Activated T-cell treated with anti-CD3 and anti-CD28 coated beads, Interleukin-2, amount 50 U/mL, for 24 hours (primary cell): ENCODE measurements around the gene OPA1.

Source experiments
- DNase-seq: peaks from one replicate; pipeline ENCODE4 v3.0.0-alpha.2; 2020
- H3K27ac Mint-ChIP-seq: 2 replicates; pipeline ENCODE4 v1.8.0; 2020; ENCODE audit warnings: mild to moderate bottlenecking, mixed read lengths
- H3K27me3 Mint-ChIP-seq: 2 replicates; pipeline ENCODE4 v1.8.0; 2020; ENCODE audit warnings: mixed read lengths
- H3K36me3 Mint-ChIP-seq: 2 replicates; pipeline ENCODE4 v1.8.0; 2020; ENCODE audit warnings: low read depth, mixed read lengths
- H3K4me1 Mint-ChIP-seq: 2 replicates; pipeline ENCODE4 v1.8.0; 2020; ENCODE audit warnings: low read depth, mixed read lengths
- H3K4me3 Mint-ChIP-seq: 2 replicates; pipeline ENCODE4 v1.8.0; 2020; ENCODE audit warnings: mild to moderate bottlenecking, moderate library complexity, mixed read lengths
- H3K9me3 Mint-ChIP-seq: 2 replicates; pipeline ENCODE4 v1.8.0; 2020; ENCODE audit warnings: mixed read lengths

Gene OPA1

DNA sequence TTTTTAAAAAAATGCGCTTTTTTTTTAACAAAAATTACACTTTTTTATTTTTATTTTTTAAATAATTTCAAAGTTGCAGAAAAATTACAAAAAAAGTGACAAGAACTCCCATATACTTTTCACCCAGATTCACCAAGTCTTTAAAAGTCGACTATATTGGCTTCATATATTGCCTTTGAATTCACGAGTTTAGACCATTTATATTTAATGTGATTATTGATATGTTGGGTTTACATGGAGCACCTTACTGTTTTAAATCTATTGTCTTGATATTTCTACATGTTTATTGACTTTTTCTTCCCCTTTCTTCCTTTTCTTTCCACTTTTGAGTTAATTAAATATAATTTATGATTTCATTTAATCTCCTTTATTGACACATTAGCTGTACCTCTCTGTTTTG lies 127.2 kb downstream of the OPA1 start:
- H3K9me3 Mint-ChIP-seq: peaks cover 4% of the 10 kb centered on the region
- H3K27ac Mint-ChIP-seq: no peak overlapping the region
- no peak for DNase-seq
- H3K4me1 Mint-ChIP-seq: peaks cover 6% of the 10 kb centered on the region
- H3K36me3 Mint-ChIP-seq: peaks cover 6% of the 10 kb centered on the region
- H3K4me3 Mint-ChIP-seq: no peak overlapping the region
- peaks cover 2% of the 10 kb centered on the region for H3K27me3 Mint-ChIP-seq

DNA sequence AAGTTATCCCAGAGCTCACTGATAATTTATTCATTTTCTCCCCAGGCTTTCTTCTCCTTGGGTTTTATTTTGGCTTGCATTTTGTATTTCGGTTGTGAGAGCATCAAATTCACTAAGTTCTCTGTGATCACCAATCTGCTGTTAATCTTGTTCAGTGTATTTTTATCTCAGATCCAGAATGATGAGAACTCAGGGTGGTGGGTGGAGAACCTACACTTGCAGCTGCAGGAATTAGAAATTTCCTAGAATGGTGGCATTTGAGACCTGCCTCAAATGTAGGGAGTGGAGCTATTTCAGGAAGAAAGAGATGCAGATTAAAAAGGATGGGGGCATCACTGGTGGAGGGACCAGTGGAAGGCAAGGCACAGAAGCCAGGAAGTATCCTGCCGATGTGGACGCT lies 129.6 kb downstream of the OPA1 start:
- DNase-seq: no peak
- no peak overlapping the region for H3K27ac Mint-ChIP-seq
- H3K4me3 Mint-ChIP-seq: no peak overlapping the region
- H3K4me1 Mint-ChIP-seq: no peaks in the 10 kb centered on the region
- peaks cover 2% of the 10 kb centered on the region for H3K27me3 Mint-ChIP-seq
- H3K36me3 Mint-ChIP-seq: no peaks in the 10 kb centered on the region
- no peaks in the 10 kb centered on the region for H3K9me3 Mint-ChIP-seq

DNA sequence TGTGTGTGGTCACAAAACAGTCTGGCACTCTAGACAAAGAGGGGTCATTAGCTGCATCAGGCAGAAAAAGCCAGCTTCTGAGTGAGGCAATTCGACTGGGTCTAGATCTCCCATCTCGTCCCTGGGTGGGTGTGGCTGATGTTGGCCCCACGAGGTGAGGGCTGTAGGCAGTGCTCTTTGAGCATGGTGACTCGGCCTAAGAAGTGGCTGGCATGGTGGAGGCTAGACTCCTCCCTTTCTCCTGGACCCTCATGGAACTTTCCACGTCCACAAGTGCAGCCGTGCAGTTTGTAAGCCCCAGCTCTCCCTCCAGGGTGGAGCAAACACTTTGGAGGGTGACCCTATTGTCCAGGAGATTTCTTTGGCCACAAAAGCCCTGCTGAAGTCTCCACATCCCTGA lies 134.1 kb downstream of the OPA1 start:
- no peaks in the 10 kb centered on the region for H3K27me3 Mint-ChIP-seq

DNA sequence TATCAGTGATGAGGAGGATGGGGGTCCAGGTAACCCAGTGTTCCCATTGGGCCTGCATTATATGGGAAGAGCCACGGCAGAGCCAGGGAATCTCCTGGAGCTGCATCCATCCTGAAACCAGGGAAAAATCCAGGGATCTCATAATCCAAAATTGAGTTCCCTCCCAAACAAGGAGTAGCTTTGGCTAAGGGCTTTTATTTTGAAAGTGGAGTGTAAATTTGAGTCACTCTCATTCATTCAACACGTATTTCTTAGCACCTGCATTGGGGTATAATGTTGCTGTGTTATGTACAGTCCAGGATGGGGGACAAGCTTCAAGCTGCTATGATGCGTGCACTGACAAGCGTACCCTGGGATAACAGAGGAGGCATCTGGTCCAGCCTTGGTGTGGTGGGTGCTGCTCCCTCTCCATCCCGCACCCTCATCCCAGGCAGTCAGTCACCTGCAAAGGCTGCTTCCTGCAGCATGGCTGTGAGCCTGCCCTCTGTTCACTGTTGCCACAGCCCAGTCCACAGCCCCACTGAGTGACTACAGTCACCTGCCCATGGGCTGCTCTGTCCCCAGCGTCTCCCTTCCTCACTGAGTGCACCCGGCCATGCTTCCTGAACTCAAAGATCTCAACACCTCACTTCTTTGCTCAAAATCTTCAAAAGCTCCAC lies 135.6 kb downstream of the OPA1 start:
- Mint-ChIP-seq H3K27ac (no peak overlapping the region), H3K4me3 (no peak overlapping the region), H3K27me3 (no peaks in the 10 kb centered on the region), H3K36me3 (no peaks in the 10 kb centered on the region), H3K4me1 (no peaks in the 10 kb centered on the region), H3K9me3 (no peaks in the 10 kb centered on the region)
- no peak for DNase-seq

More for the DNA sequence above, 134.1 kb downstream of the OPA1 start:
- Mint-ChIP-seq H3K4me3 (no peak overlapping the region), H3K27ac (no peak overlapping the region), H3K4me1 (no peaks in the 10 kb centered on the region), H3K36me3 (no peaks in the 10 kb centered on the region), H3K9me3 (no peaks in the 10 kb centered on the region)
- no peak for DNase-seq

DNA sequence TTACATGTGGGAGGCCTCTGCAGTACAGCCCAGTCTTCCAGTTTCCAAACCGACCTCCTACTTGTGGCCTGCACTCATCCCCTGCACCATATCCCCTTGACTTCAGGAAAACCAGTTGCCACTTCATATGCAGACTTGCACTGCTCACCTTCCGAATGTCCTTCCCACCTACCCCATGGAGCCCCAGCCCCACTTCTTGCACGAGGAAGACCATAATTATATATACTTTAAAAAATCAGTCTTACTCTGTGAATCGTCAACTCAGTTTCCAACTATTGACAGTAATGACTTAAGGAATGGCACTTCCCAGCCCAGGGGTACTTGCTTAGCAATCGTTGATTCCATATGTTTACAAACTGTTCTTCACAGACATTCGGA lies 136.1 kb downstream of the OPA1 start:
- H3K27ac Mint-ChIP-seq: no peak overlapping the region
- H3K4me1 Mint-ChIP-seq: no peaks in the 10 kb centered on the region
- H3K27me3 Mint-ChIP-seq: no peaks in the 10 kb centered on the region
- H3K9me3 Mint-ChIP-seq: no peaks in the 10 kb centered on the region
- no peaks in the 10 kb centered on the region for H3K36me3 Mint-ChIP-seq
- H3K4me3 Mint-ChIP-seq: no peak overlapping the region
- DNase-seq: no peak

DNA sequence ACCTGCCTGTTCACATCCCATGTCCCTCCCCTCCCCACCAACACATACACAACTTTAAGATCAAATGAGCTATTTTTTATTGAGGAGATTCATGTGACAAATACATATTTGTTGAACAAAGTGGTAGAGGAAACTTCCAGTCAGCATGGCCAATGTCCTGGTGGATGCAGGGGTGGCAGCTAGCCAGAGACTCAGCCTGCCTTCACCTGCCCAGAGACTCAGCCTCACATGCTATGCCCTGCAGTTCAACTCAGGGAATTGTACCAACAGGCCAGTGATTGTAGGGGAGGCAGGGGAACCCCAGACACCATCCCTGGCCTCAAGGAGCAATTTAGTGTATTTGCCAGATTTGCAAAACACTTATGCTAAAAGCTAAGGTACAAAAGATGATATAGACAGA lies 136.6 kb downstream of the OPA1 start:
- no peak for DNase-seq
- no peaks in the 10 kb centered on the region for H3K36me3 Mint-ChIP-seq
- no peak overlapping the region for H3K4me3 Mint-ChIP-seq
- no peaks in the 10 kb centered on the region for H3K4me1 Mint-ChIP-seq
- no peaks in the 10 kb centered on the region for H3K9me3 Mint-ChIP-seq
- no peaks in the 10 kb centered on the region for H3K27me3 Mint-ChIP-seq
- H3K27ac Mint-ChIP-seq: no peak overlapping the region

DNA sequence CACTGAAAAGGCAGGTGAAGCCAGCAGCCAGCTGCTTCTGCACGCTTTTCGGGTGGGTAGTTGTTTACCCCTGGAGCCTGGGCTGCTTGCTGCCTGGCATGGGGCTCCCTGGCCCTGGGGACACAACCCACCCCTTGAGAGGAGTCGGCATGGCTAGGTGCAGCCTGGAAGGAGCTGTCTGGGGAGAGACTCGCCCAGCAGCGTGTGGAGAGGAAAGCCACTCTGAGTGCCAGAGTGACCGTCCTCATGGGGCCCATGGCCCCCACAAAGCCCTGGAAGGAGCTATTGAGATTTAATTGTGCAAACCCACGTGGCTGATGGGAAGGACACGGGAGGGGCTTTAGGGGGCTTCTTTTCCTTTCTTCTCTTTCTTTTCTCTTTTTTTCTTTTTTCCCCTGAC lies 137.5 kb downstream of the OPA1 start:
- Mint-ChIP-seq H3K4me1 (no peaks in the 10 kb centered on the region), H3K36me3 (no peaks in the 10 kb centered on the region), H3K4me3 (no peak overlapping the region), H3K9me3 (no peaks in the 10 kb centered on the region), H3K27ac (no peak overlapping the region), H3K27me3 (no peaks in the 10 kb centered on the region)
- no peak for DNase-seq

DNA sequence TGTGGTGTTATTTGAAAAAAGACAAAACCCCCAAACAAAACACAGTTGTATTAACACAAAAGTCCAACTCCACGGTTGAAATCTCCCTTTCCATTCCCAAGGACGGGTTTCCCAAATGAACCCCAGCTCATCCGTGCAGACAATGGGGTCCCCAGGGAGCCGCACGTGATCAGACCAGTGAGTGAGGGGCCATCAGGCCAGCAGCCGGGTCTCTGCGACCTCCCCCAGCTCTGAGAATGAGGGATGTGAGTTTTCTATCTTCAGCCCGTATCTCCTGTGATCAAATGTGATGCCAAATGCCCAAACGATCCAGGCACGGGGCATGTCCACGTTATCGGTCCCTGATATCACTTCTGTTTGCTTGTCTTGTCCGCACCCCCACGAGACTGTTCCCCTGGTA lies 138.0 kb downstream of the OPA1 start:
- no peak overlapping the region for H3K27ac Mint-ChIP-seq
- H3K4me1 Mint-ChIP-seq: no peaks in the 10 kb centered on the region
- H3K4me3 Mint-ChIP-seq: no peak overlapping the region
- H3K27me3 Mint-ChIP-seq: no peaks in the 10 kb centered on the region
- H3K9me3 Mint-ChIP-seq: no peaks in the 10 kb centered on the region
- H3K36me3 Mint-ChIP-seq: no peaks in the 10 kb centered on the region
- DNase-seq: no peak

DNA sequence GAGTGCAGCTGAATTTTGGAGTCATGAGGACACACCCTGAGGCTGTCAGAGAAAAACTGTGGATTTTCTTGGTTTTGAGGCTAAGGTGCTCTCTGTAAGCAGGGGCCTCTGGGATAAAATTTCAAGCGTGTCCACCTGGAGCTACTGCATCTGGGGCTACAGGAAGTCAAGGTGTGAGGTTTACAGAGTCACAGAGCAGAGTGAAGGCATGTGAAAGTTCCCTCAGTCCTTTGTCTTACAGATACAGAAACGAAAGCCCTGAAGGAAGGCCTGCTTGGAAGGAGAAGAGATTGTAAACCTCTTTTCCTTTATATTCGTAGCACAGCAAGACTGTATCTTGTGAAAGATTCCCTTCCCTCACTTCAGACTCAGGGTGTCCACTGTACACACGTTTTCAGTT lies 138.6 kb downstream of the OPA1 start:
- Mint-ChIP-seq H3K4me1 (no peaks in the 10 kb centered on the region), H3K27me3 (no peaks in the 10 kb centered on the region), H3K36me3 (no peaks in the 10 kb centered on the region), H3K4me3 (no peak overlapping the region), H3K9me3 (no peaks in the 10 kb centered on the region), H3K27ac (no peak overlapping the region)
- DNase-seq: no peak

DNA sequence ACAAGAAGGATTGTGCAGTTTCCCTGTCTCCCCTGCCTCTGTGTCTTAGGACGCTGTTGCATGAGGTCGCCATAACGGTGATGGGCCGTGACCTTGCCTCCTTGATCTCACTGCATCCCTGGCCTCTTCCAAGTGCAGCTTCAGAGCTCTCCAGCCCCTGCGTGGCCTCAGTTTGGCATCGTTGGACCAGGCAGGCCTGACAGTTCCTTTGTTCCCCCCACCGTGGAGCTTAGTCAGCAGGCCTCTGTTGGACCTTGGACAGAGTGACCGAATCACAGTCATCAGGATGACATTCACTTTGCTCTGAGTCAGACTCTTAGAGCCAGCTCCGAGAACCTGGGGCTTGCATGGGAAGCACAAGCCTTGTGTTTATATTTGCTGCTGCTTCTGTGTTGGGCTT lies 139.4 kb downstream of the OPA1 start:
- Mint-ChIP-seq H3K27ac (no peak overlapping the region), H3K27me3 (no peaks in the 10 kb centered on the region), H3K9me3 (no peaks in the 10 kb centered on the region), H3K36me3 (no peaks in the 10 kb centered on the region), H3K4me3 (no peak overlapping the region), H3K4me1 (no peaks in the 10 kb centered on the region)
- DNase-seq: no peak

DNA sequence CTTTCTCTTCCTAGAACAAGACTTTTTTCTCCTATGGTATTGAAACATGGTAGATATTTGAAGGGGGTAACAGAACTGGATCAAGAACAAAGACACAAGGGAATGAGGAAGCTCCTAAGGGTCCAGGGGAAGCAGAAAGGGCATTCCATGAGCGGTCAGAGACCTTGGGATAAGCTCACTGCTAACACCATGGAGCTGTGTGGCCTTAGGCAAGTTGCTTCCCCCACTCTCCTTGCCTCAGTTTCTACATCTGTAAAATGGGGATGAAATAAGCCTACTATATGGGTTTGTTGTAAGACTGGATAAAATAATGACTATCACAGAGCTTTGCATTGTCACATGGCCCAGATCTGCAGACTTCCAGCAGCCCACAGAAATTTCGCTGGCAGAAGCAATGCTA lies 139.8 kb downstream of the OPA1 start:
- Mint-ChIP-seq H3K27ac (no peak overlapping the region), H3K27me3 (no peaks in the 10 kb centered on the region), H3K36me3 (no peaks in the 10 kb centered on the region), H3K4me1 (no peaks in the 10 kb centered on the region), H3K4me3 (no peak overlapping the region), H3K9me3 (no peaks in the 10 kb centered on the region)
- no peak for DNase-seq

DNA sequence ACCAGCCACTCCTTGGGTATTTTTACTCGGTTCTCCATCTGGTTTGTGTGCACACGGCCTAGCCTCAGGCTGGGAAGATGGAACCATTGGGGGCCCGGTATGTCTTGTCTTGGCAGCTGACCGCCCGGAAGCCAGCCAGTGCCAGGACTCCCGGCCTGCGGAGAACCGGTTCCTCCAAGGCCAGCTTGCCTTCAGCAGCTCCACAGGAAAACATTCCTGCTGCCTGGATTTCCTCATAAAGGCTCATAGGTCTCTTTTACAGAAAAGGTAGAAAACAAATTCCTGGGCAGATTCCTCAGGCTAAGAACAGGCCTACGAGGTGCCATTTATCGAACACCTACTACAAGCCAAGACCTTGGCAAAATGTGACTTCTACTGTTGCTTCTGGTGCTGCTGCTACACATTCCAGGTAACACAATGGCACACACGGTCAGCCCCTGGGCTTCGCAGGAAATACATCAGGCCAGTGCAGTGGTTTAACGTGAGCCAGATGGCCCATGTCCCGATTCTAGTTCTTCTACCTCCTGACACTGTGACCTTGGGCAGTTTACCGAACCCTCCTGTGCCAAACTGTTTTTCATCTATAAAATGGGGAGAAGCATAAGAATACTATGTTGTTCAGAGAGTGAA lies 141.8 kb downstream of the OPA1 start:
- H3K4me3 Mint-ChIP-seq: no peak overlapping the region
- no peak overlapping the region for H3K27ac Mint-ChIP-seq
- H3K36me3 Mint-ChIP-seq: no peaks in the 10 kb centered on the region
- H3K9me3 Mint-ChIP-seq: no peaks in the 10 kb centered on the region
- no peaks in the 10 kb centered on the region for H3K4me1 Mint-ChIP-seq
- no peaks in the 10 kb centered on the region for H3K27me3 Mint-ChIP-seq
- no peak for DNase-seq

DNA sequence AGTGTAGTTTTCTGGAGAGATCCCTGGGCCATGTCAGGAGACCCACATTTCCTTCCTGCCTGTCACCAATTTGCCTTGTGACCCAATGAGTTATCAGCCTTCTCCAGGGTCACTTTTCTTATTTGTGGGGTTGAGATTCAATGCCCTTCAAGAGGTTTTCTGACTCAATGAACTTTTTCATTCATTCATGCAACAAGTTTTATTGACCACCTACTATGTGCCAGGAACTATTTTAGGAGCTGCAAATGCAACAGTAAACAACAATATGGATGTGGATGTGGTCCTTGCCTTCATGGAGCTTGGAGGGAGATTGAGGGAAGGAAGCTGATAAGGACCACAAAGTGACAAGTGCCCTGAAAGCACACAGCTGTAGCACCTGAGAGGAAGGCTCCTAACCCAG lies 142.8 kb downstream of the OPA1 start:
- Mint-ChIP-seq H3K36me3 (no peaks in the 10 kb centered on the region), H3K27me3 (no peaks in the 10 kb centered on the region), H3K9me3 (no peaks in the 10 kb centered on the region), H3K4me1 (no peaks in the 10 kb centered on the region), H3K4me3 (no peak overlapping the region), H3K27ac (no peak overlapping the region)
- no peak for DNase-seq

DNA sequence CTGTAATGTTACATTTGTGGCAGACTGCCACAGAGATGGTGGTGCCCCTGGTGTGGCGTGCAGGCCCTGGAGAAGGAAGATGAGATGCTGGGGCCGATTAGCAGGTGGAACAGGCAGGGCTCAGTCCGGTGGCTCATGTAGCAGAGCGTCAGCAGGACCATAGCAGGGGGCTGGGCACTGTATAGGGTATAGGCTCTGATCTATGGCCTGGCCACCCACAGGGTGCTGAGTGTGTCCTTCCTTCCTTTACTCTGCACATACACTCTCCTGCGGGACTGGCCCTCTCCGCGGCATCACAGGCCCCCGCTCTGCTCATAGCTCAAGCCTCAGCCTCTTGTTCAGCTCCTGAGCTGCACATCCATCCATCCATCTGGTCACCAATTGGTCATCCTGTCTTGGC lies 143.6 kb downstream of the OPA1 start:
- no peaks in the 10 kb centered on the region for H3K4me1 Mint-ChIP-seq
- H3K9me3 Mint-ChIP-seq: no peaks in the 10 kb centered on the region
- H3K4me3 Mint-ChIP-seq: no peak overlapping the region
- H3K27ac Mint-ChIP-seq: no peak overlapping the region
- no peaks in the 10 kb centered on the region for H3K36me3 Mint-ChIP-seq
- DNase-seq: no peak
- H3K27me3 Mint-ChIP-seq: no peaks in the 10 kb centered on the region

DNA sequence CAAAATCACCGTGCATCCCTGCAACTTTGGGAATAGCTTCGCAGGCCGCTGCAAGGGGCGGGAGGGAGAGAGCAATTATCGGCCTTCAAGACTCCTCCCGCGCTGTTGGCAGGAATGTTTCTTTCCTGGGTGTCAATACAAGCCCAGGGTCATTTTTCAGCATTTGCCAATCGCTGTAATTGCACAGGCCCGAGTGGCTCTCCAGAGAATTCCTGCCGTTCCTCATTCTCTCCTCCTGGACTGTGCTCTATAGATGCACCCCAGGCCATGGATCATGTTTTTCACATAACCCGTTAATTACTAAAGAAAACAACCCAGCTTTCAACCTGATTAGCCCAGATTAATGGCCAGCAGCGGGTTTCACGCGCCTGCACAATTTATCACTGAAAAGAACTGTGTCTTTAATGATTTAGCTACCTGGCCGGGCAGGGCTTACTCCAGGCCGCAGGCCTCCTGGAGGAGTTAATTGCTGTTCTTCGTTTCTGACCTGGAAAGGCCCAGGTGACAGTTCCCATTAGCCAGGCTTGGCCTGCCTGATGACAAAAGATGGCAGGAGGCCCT lies 144.3 kb downstream of the OPA1 start:
- Mint-ChIP-seq H3K36me3 (no peaks in the 10 kb centered on the region), H3K4me1 (no peaks in the 10 kb centered on the region), H3K27ac (no peak overlapping the region), H3K27me3 (no peaks in the 10 kb centered on the region), H3K4me3 (no peak overlapping the region), H3K9me3 (no peaks in the 10 kb centered on the region)
- DNase-seq: no peak
